ENCODE data around the gene C2orf78.

DNA sequence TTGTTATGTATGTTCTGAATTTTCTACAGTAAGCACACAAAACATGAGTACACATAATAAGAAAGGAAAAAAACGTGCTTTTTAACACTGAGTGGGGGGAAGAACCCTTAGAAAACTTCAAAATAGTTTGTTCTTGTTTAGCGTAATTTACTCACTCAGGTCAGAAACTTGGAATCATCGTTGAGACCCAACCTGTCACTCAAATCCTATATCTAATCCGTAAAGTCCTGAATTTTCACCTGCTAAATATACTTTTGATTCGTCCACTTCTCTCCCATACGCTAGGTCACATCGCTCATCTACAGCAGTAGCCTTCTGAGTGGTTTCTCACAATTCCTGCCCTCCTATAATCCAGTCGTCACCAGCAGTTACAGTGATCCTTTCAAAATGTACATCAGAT, 47.6 kb upstream of the C2orf78 start:
- no peak for TF ChIP-seq FOXM1 (IDR thresholded peaks at IDR 0.05; ENCODE audit: borderline replicate concordance, low read depth)
- no peak for TF ChIP-seq ZBTB7A (IDR thresholded peaks at IDR 0.05; ENCODE audit: low read depth)
- no peak for TF ChIP-seq CEBPB (IDR thresholded peaks at IDR 0.05)
- TF ChIP-seq EP300 (IDR thresholded peaks at IDR 0.05; ENCODE audit: borderline replicate concordance): no peak
- TF ChIP-seq CREB1 (IDR thresholded peaks at IDR 0.05; ENCODE audit: low read depth): no peak
- TF ChIP-seq NFIC (IDR thresholded peaks at IDR 0.05): no peak
- TF ChIP-seq, protein P1, sequence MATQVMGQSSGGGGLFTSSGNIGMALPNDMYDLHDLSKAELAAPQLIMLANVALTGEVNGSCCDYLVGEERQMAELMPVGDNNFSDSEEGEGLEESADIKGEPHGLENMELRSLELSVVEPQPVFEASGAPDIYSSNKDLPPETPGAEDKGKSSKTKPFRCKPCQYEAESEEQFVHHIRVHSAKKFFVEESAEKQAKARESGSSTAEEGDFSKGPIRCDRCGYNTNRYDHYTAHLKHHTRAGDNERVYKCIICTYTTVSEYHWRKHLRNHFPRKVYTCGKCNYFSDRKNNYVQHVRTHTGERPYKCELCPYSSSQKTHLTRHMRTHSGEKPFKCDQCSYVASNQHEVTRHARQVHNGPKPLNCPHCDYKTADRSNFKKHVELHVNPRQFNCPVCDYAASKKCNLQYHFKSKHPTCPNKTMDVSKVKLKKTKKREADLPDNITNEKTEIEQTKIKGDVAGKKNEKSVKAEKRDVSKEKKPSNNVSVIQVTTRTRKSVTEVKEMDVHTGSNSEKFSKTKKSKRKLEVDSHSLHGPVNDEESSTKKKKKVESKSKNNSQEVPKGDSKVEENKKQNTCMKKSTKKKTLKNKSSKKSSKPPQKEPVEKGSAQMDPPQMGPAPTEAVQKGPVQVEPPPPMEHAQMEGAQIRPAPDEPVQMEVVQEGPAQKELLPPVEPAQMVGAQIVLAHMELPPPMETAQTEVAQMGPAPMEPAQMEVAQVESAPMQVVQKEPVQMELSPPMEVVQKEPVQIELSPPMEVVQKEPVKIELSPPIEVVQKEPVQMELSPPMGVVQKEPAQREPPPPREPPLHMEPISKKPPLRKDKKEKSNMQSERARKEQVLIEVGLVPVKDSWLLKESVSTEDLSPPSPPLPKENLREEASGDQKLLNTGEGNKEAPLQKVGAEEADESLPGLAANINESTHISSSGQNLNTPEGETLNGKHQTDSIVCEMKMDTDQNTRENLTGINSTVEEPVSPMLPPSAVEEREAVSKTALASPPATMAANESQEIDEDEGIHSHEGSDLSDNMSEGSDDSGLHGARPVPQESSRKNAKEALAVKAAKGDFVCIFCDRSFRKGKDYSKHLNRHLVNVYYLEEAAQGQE (IDR thresholded peaks at IDR 0.05; ENCODE audit: low read depth): no peak
- TF ChIP-seq TEAD4 (IDR thresholded peaks at IDR 0.05): no peak
- no peak for TF ChIP-seq TAF1 (IDR thresholded peaks at IDR 0.05; ENCODE audit: low read depth)
- TF ChIP-seq, protein P2, sequence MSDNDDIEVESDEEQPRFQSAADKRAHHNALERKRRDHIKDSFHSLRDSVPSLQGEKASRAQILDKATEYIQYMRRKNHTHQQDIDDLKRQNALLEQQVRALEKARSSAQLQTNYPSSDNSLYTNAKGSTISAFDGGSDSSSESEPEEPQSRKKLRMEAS (IDR thresholded peaks at IDR 0.05): no peak
- TF ChIP-seq EGR1 (IDR thresholded peaks at IDR 0.05): no peak
- TF ChIP-seq, protein P3, sequence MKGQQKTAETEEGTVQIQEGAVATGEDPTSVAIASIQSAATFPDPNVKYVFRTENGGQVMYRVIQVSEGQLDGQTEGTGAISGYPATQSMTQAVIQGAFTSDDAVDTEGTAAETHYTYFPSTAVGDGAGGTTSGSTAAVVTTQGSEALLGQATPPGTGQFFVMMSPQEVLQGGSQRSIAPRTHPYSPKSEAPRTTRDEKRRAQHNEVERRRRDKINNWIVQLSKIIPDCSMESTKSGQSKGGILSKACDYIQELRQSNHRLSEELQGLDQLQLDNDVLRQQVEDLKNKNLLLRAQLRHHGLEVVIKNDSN (IDR thresholded peaks at IDR 0.05): no peak
- TF ChIP-seq RAD21 (IDR thresholded peaks at IDR 0.05; ENCODE audit: low read depth): no peak
- no peak for TF ChIP-seq TCF12 (IDR thresholded peaks at IDR 0.05; ENCODE audit: low read depth)
